Measurements from ENCODE around the gene NIPSNAP3A.
A peak's percentile ranks its signal among the peaks of the same experiment; 100 is the strongest.

NIPSNAP3A gene

GRCh38 chr9:104774831-104775573 lies 27.5 kb downstream of the NIPSNAP3A start:
- no peak for DNase-seq

DNA sequence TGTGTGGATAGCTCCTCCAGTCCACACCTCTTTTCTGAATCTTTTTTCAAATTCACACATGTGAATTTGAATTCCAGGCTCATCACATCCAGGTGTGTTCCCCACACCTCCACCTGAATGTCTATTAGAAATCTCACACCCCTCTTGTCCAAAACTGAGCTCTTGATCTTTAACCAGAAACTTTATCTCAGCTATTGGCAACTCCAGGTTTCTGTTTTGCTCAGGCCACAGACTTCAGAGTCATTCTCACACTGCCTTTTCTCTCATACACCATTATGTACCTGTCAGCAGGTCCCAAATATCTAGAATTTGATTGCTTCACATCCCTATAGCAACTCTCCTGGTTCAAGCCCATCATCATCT lies 28.1 kb downstream of the NIPSNAP3A start:
- no peak for DNase-seq

DNA sequence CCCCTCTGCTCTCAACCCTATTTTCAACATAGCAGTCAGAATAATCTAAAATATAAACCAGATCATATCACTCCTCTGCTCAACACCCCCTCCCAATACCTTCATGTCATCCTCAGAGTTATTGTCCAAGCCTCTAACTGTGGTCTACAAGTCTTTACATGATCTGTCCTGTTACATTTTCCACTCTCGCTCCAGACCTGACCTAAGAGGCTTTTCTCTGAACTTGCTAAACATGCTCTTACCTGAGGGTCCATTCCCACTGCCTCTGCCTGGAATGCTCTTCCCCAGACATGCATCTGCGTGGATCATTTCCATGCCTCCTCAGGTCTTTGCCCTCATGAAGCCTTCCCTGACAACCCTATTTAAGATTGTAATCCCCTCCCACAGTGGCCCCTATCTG lies 28.5 kb downstream of the NIPSNAP3A start:
- no peak for DNase-seq

DNA sequence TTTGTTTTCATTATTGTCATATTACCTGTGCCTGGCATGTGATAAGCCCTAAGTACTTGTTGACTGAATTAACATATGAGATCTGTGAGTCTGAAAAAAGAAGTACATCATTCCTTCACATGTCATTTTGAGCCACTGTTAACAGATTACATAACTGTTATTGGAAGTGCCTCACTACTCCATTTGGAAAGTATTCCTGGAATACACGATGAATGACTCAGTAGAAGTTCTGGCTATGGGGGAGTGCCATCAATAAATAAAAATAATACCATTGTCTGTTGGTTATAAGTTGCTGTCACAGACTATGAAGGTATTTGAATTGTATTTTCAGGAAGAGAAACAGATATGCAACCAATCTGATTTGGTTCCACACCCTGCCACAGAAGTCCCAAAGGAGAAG lies 29.3 kb downstream of the NIPSNAP3A start:
- DNase-seq, result no peak

- no peak for DNase-seq
Observed at GRCh38 chr9:104778802-104779201, 31.3 kb downstream of the NIPSNAP3A start.

GRCh38 chr9:104779334-104779733 lies 31.9 kb downstream of the NIPSNAP3A start:
- peak; percentile 69 for DNase-seq

GRCh38 chr9:104779946-104780535 lies 32.6 kb downstream of the NIPSNAP3A start:
- no peak for DNase-seq

DNA sequence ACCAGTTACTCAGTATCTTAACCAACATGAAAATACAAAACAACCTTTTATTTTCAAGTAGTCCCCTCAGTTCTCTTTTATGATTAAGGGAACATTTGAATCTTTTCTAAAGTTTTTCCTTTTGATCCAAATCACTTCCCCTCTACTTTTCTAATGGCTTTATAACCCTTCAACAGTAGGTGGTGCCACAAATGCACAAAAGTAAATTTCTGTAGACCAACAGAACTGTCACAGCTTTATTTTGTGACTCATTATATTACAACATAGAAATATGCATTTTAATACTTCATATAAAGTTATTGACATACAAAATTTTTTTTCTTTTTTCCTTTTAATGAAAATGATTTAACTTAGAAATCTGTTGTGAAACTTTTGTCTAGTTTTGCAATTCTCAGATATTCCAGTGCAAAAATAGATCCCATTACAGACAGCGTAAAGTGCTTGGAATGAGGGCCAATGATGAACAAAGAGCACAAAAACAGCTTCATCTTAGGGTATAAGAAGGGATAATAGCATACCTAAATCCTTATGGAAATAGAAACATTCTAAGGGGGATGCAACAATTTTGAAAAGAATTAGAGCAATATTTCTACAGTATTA lies 33.4 kb downstream of the NIPSNAP3A start:
- peak; percentile 18 for DNase-seq

- DNase-seq, result no peak
Observed at GRCh38 chr9:104783588-104783987, 36.1 kb downstream of the NIPSNAP3A start.

GRCh38 chr9:104784098-104784497 lies 36.6 kb downstream of the NIPSNAP3A start:
- no peak for DNase-seq

GRCh38 chr9:104786293-104786692 lies 38.8 kb downstream of the NIPSNAP3A start:
- no peak for DNase-seq

GRCh38 chr9:104787306-104788015 lies 40.0 kb downstream of the NIPSNAP3A start:
- no peak for DNase-seq

DNA sequence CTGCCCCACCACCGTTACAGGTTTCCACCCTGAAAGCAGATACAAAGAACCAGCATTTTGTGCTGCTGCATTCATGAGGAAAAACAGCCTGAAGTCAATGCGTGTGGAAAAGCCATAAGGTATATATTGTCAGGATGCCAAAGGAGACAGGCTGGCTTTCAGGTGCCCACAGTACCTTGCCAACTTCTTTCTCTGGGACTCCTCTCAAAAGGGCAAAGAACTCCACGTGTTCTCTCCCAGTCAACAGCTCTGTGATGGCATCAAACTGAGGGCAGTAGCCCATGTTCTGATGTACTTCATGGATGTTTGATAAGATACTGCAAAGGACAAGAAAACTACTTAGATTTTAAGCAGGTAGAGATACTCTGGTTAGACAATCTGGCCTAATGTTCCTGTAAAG lies 40.8 kb downstream of the NIPSNAP3A start:
- DNase-seq, result no peak

DNA sequence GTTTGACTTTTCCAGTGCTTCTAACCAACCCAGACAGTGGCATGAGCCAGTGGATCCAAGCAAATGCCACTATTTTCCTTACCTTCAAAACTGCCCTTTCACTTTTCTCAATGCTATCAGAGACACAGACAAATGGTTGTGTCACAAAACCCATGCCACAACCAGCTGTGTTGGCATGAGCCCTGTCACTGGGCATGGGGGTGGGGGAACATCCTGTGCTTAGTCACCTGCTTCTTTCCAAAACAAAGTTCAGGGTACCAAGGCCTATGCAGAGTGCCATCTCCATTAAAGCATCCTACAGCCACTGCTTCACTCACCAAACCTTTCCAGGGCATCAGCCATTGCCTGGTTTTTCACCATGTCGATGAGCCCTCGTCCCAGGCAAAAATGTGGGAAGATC lies 46.6 kb downstream of the NIPSNAP3A start:
- no peak for DNase-seq

DNA sequence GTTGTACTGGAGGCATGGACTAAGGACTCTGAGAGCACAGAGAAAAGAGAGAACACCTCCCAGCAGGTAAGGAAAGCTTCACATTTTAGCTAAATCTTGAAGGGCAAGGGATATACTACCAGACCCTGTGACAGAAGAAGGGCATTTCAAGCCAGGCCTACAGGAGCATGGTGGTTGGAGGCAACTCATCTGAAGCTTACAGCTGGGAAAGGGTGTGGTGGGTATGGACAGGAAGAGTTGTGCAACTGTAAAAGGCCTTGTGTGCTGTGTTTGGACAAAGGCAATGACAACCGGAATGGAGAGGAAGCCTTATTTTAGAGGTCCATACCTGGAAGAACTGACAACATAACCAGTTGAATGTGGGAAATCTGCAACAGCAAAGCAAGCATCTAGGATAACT lies 47.6 kb downstream of the NIPSNAP3A start:
- DNase-seq, result no peak

DNA sequence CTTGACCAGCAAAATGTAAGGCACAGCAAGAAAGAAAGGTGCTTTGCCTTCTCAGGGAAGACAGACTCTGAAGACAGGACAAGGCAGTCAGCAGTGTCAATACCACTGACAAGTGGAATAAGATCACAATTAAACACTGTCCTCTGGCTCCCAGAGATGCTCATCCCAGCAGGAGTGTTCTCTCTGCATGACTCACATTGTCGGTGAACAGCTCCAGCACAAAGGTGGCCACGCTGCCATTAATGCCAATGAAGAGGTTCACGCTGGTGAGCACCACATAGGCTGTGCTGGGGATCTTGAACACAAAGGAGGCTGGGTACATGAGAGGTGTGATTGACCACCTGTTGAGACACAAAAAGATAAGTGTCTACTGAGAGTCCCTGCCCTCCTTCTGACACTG lies 48.4 kb downstream of the NIPSNAP3A start:
- no peak for DNase-seq

DNA sequence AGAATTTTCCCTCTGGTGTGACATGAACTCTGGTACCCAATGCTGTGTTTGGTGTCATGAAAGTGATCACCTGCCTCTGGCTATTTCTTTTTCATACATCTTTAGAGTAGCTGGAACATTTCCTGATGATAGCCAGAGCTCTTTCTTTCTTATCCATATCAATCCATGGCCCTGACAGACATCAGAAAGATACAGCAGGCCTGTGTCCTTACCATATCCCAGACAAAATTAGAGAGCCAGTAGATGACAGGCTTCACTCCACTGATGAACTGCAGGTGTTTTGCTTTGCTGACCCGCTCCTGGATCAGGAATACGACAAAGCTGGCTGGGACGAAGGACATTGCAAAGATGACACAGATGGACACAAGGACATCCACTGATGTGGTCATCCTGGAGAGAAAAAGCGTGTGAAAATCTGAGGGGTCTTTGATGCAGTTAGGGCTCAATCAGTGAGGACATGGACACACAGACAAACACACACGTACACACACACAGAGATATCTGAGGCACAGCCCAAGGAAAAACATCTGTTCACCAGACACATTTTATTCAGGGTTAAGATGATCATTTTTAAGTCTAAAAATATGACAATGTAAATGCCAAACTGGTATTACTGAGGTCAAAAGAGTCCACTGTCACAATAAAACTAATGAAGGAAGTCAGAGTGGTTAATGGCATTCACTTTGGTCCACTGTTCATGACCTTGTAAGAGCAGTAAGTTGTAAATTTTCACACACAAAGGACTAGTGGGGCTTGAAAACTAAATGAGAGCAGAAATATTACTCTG lies 50.9 kb downstream of the NIPSNAP3A start:
- DNase-seq, result no peak

DNA sequence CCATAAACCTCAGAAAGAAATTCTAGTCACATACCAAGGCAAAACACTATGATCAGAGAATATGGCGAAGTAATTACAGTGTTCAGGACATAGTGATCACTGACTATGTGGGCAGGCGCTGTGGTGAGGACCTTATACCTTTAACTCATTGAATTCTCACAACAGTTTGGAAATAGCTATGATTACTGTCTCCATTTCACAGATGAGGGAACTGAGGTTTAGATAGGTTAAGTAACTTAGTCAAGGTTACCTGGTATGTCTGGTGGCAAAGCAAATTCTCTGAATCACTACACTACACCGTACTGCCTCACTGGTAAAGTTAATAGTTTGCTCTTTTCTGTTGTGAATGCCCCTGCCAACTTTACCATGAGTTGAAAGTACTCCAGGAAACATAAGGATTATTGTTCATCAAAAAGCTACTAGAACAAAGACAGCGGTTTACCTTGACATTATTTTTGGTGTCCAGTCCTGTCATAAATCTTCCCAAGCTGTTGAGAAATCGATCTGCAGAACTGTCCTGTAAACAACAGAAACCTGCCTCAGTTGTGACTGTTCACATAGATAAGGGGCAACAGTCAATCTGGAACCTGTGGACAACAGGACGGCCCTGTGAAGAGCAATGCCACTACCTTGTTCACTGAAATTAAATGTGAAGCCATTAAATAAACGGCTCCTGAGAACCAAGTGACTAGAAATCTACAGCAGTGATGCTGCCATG lies 52.7 kb downstream of the NIPSNAP3A start:
- DNase-seq, result no peak

- no peak for DNase-seq
Observed at GRCh38 chr9:104802110-104802509, 54.6 kb downstream of the NIPSNAP3A start.

- no peak for DNase-seq
Observed at GRCh38 chr9:104802906-104803305, 55.4 kb downstream of the NIPSNAP3A start.

DNA sequence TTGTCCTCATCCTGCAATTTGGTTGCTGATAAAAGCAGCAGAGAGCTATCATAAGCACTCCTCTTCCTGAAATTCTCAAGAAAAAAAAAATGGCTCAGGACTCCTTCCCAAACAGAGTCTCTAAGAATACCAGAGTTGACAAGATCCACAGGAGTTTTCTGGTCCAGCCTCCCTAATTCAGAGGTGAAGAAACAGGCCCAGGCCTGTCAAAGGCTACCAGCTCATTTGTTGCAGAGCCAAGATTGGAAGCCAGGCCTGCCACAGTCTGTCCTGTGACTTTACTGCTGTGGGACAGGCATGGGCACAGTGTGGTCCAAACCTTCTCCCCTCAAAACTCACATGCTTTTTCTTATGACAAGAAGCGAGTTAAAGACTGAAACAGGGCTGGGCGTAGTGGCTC lies 58.0 kb downstream of the NIPSNAP3A start:
- no peak for DNase-seq

DNA sequence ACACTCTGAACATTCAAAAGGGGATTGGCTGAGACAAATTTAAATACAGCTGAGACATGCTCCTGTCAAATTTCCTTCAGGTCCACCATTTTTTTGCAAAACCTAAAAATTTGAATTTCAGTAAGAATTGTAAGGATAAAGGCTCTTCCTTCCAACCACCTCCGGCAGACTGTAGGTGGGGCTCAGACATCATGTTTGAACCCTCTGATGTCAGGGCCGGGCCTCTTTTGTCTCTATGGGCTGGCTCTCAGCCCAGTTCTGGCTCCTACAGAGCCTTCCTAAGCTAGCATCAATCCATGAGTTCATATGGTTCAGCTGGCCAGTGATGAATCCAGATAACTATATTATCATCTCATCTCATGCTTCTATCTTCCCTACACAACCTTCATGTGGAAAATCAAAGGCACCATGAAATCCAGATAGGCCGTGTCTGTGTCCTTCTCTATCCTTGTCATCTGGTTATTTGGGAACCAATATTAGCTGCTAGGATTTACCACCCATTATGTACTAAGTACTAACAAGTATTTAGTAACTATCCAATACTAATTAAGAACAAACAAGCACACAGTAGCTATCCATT lies 60.6 kb downstream of the NIPSNAP3A start:
- peak; percentile 65 for DNase-seq
